K562 (cell line): ENCODE data around the gene RNF145. TPM values are rescaled to one million over a fixed set of nuclear protein-coding genes. Genes with fewer than 3 reads are reported as not detected.

Source experiments
- ARID2 ChIP-seq: fragments of 450-650 bp; IDR thresholded peaks from 2 replicates; pipeline ENCODE4 v1.6.1; 2017; ENCODE audit warnings: antibody characterized with exemption, mild to moderate bottlenecking
- ASH1L ChIP-seq: fragments of 450-650 bp; IDR thresholded peaks from 2 replicates; pipeline ENCODE4 v1.6.1; 2018; ENCODE audit warnings: borderline replicate concordance, mild to moderate bottlenecking, low read depth; ENCODE audit not compliant: partially characterized antibody
- BACH1 ChIP-seq: fragments of 200-800 bp; sonication (Bioruptor generic); IDR thresholded peaks from 2 replicates; pipeline ENCODE4 v1.6.1; 2016; ENCODE audit warnings: missing genetic modification characterization, missing compliant biosample characterization
- CC2D1A ChIP-seq: fragments of 450-650 bp; IDR thresholded peaks from 2 replicates; pipeline ENCODE4 v1.6.1; 2017; ENCODE audit warnings: mild to moderate bottlenecking
- ELF1 ChIP-seq: fragments of 200-800 bp; sonication (Bioruptor generic); IDR thresholded peaks from 2 replicates; pipeline ENCODE4 v1.6.1; 2016; ENCODE audit warnings: missing genetic modification characterization, missing compliant biosample characterization
- FOXA1 ChIP-seq: fragments of 450-650 bp; IDR thresholded peaks from 2 replicates; pipeline ENCODE4 v1.6.1; 2016; ENCODE audit warnings: mild to moderate bottlenecking, borderline replicate concordance
- GTF2A2 ChIP-seq: IDR thresholded peaks from 2 replicates; pipeline ENCODE4 v1.6.1; 2016; ENCODE audit warnings: mild to moderate bottlenecking, missing genetic modification characterization, missing compliant biosample characterization
- HEY1 ChIP-seq: fragments of 250-450 bp; sonication (Bioruptor Pico); IDR thresholded peaks from 2 replicates; pipeline ENCODE4 v1.5.0; 2020; ENCODE audit warnings: mild to moderate bottlenecking, moderate library complexity, borderline replicate concordance
- NBN ChIP-seq: fragments of 450-650 bp; IDR thresholded peaks from 2 replicates; pipeline ENCODE4 v1.6.1; 2016; ENCODE audit warnings: low read depth, mild to moderate bottlenecking
- NFE2L1 ChIP-seq: fragments of 450-650 bp; IDR thresholded peaks from 2 replicates; pipeline ENCODE4 v1.6.1; 2016; ENCODE audit warnings: missing genetic modification characterization, low read depth, mild to moderate bottlenecking, missing compliant biosample characterization, moderate library complexity, borderline replicate concordance
- POU5F1 ChIP-seq: fragments of 150-350 bp; IDR thresholded peaks from 2 replicates; pipeline ENCODE4 v1.6.1; 2014; ENCODE audit warnings: borderline replicate concordance, low read length, low read depth, mild to moderate bottlenecking; ENCODE audit not compliant: partially characterized antibody
- PRDM10 ChIP-seq: fragments of 450-650 bp; IDR thresholded peaks from 2 replicates; pipeline ENCODE4 v1.6.1; 2018; ENCODE audit not compliant: partially characterized antibody
- SNIP1 ChIP-seq: fragments of 450-650 bp; IDR thresholded peaks from 2 replicates; pipeline ENCODE4 v1.7.1; 2017; ENCODE audit warnings: low read depth, mild to moderate bottlenecking
- TAF9B ChIP-seq: fragments of 450-650 bp; IDR thresholded peaks from 2 replicates; pipeline ENCODE4 v1.6.1; 2018; ENCODE audit warnings: mild to moderate bottlenecking; ENCODE audit not compliant: partially characterized antibody
- ZFP36 ChIP-seq: fragments of 150-350 bp; IDR thresholded peaks from 2 replicates; pipeline ENCODE4 v1.6.1; 2018; ENCODE audit warnings: low read length, low read depth; ENCODE audit not compliant: partially characterized antibody
- ZFP91 ChIP-seq: sonication (generic); formaldehyde crosslinking; IDR thresholded peaks from 2 replicates; pipeline ENCODE4 v1.8.0; 2022; ENCODE audit warnings: mild to moderate bottlenecking, missing genetic modification reagents
- ZNF224 ChIP-seq: sonication (generic); formaldehyde crosslinking; IDR thresholded peaks from 2 replicates; pipeline ENCODE4 v1.8.0; 2022; ENCODE audit warnings: mild to moderate bottlenecking, missing genetic modification reagents
- ZNF609 ChIP-seq: sonication (generic); formaldehyde crosslinking; IDR thresholded peaks from 2 replicates; pipeline ENCODE4 v1.8.1; 2023; ENCODE audit warnings: missing genetic modification reagents, mild to moderate bottlenecking, borderline replicate concordance
- polyA plus RNA-seq, 8 experiments: library from polyadenylated mRNA; depleted of rRNA in 4 of 8; stranded (reverse) in 5 of 8; unstranded in 3 of 8; fragments of >200 nt; fragmentation: Nextera tagmentation in 2 of 8; fragmentation: Illumina TruSeq in 1 of 8; extraction: Ambion mirVana in 2 of 8; extraction: Trizol in 1 of 8; gene quantifications; 2 replicates each; pipeline versions ENCODE4 v1.2.1 to v1.2.3, GENCODE V29; 2011 to 2014; ENCODE audit warnings: inconsistent platforms in 1 of 8, missing spikeins in 1 of 8
- total RNA-seq, 7 experiments: library from RNA; depleted of rRNA in 6 of 7; stranded (reverse); fragments of >200 nt in 6 of 7; fragmentation: Illumina TruSeq in 2 of 7; extraction: Trizol in 2 of 7; gene quantifications; 2 replicates each; pipeline versions ENCODE4 v1.2.1 to v1.2.3, GENCODE V29; 2011 to 2021; ENCODE audit warnings: low replicate concordance in 1 of 7

Gene RNF145
- total and polyA plus RNA-seq, 9 of the 15 experiments (the other 6 are each of a cell fraction or from before 2014, with no cell fraction given), result 13.6 to 40.7 (median 25.4) TPM

GRCh38 chr5:159207686-159208513 lies 1.5 kb downstream of the RNF145 start (continued):
- TF ChIP-seq HEY1 (CRISPR knock-in tag) (no peak), ZNF609 (CRISPR knock-in tag) (no peak), ZNF224 (CRISPR knock-in tag) (no peak), BACH1 (tag) (no peak), ELF1 (tag) (no peak; the same call in 1 of the 2 replicates), FOXA1 (no peak), SNIP1 (no peak), NFE2L1 (tag) (no peak), NBN (peak; percentile 63; the same call in 1 of the 2 replicates), TAF9B (peak; percentile 69), ZFP91 (CRISPR knock-in tag) (no peak), ARID2 (no peak), PRDM10 (peak; percentile 17), ZFP36 (no peak), CC2D1A (no peak), ASH1L (no peak), GTF2A2 (tag) (no peak), POU5F1 (no peak)
